GM19351 (cell line): Measurements from ENCODE around the gene CD82.
"Not testable (repeated sequence)": the region's sequence is repeated elsewhere in the genome, so short reads cannot be mapped to it uniquely, and the experiment has no call there.

Experiments
- ATAC-seq: cut with Tn5 transposase; IDR thresholded peaks from one replicate; pipeline ENCODE4 v1.9.1; 2021; ENCODE audit warnings: mild to moderate bottlenecking, moderate library complexity; ENCODE audit not compliant: unreplicated experiment

The CD82 gene

GRCh38 chr11:44658506-44658850 lies 93.0 kb downstream of the CD82 start:
- no peak for ATAC-seq

DNA sequence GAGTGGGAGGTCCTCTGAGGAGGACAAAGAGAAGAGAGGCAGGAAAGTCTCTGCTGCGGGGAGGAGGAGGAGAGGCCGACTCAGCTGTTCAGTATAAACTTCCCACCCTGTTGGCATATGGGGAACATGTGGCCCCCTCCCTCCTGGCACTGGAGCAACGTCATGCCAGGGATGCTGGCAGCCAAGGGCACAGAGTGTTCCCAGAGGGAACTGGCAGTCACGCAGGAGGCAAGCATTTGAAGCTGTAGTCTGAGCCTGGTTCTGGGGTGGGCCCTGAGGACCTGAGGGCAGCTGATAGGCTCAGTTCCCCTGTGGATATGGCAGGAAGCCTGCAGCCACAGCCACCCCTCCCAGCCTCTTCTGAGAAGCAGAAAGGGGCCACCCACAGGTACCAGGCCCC lies 94.2 kb downstream of the CD82 start:
- no peak for ATAC-seq

DNA sequence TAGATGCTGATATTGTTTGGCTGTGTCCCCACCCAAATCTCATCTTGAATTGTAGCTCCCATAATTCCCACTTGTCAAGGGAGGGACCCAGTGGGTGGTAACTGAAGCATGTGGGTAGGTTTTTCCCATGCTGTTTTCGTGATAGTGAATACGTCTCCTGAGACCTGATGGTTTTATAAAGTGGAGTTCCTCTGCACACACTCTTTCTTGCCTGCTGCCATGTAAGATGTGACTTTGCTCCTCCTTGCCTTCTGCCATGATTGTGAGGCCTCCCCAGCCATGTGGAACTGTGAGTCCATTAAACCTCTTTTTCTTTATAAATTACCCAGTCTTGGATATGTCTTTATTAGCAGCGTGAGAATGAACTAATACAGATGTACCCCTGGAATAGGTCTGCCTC lies 95.1 kb downstream of the CD82 start:
- ATAC-seq: not testable (repeated sequence)

- ATAC-seq: no peak
Observed at GRCh38 chr11:44661311-44661717, 95.9 kb downstream of the CD82 start.
